Measurements from ENCODE around the gene CBR3. TPM values are rescaled to one million over a fixed set of nuclear protein-coding genes. Genes with fewer than 3 reads are reported as not detected.

CBR3 gene
- total RNA-seq, 6 donors from 2014 or later, result 3.8 to 8.4 (median 6.2) TPM

DNA sequence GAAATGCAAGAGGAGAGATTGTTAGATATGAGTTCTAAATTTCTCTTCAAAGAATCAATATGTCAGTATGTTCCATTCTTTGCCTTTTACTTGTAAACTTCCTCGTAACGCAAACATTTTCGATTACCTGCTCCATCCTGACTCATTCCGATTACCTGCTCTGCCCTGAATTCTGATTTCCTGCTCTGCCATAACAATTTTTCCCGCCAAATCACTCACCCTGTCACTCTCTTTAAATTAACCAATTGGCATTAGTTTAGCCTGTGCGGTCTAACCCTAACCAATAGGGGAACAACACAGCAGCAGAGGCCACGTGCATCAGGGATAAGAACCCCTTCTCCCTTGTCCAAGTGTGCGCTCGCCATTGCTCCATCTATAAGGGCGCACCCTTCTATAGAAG is 25.0 kb upstream of the CBR3 start:
- TF ChIP-seq POLR2AphosphoS5 (IDR thresholded peaks at IDR 0.05), result no peak
- Histone ChIP-seq H3K4me1 (peaks cover 0 to 20% (median 11%) of the 10 kb centered on the region in 4 donors), H3K27me3 (no peaks in the 10 kb centered on the region), H3K9me3 (no peaks in the 10 kb centered on the region), H3K4me3 (no peak overlapping the region), H3K36me3 (no peaks in the 10 kb centered on the region), H3K27ac (no peak overlapping the region)
- WGBS, 2 donors, result 91 to 93% methylated on average over 10 of the region's 10 CpGs
- no peak for DNase-seq
- no peak for ATAC-seq (ENCODE audit: low FRiP score in 2 of 2)

DNA sequence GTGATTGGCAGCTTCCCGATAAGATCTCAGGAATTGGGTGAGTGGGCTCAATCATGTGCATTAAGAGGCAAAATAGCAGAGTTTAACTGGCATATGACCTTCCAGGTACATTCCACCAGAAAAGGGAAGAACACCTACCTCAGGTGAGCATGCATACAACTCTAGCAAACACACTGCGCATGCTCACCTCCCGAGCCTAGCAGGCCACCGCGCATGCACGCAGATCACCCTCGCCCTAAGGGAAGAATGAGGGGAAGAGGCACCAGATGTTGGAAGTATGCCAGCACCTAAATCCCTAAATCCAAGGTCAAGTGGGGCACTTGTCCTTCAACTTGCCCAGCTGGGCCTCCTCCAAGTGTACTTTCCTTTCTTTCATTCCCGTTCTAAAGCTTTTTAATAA is 23.6 kb upstream of the CBR3 start:
- H3K27ac ChIP-seq, result no peak overlapping the region
- TF ChIP-seq POLR2AphosphoS5 (IDR thresholded peaks at IDR 0.05) (no peak), EP300 (IDR thresholded peaks at IDR 0.05) (no peak), POLR2A (IDR thresholded peaks at IDR 0.05) (no peak)
- TF ChIP-seq, protein P1, sequence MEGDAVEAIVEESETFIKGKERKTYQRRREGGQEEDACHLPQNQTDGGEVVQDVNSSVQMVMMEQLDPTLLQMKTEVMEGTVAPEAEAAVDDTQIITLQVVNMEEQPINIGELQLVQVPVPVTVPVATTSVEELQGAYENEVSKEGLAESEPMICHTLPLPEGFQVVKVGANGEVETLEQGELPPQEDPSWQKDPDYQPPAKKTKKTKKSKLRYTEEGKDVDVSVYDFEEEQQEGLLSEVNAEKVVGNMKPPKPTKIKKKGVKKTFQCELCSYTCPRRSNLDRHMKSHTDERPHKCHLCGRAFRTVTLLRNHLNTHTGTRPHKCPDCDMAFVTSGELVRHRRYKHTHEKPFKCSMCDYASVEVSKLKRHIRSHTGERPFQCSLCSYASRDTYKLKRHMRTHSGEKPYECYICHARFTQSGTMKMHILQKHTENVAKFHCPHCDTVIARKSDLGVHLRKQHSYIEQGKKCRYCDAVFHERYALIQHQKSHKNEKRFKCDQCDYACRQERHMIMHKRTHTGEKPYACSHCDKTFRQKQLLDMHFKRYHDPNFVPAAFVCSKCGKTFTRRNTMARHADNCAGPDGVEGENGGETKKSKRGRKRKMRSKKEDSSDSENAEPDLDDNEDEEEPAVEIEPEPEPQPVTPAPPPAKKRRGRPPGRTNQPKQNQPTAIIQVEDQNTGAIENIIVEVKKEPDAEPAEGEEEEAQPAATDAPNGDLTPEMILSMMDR (IDR thresholded peaks at IDR 0.05), result no peak
- no peak overlapping the region for H3K4me3 ChIP-seq
- no peaks in the 10 kb centered on the region for H3K27me3 ChIP-seq
- H3K4me1 ChIP-seq, result peaks cover 0 to 20% (median 11%) of the 10 kb centered on the region in 4 donors
- ATAC-seq (ENCODE audit: low FRiP score in 2 of 2) (no peak), DNase-seq (peak; percentile 56 to 57)
- WGBS, 2 donors, result 74 to 80% methylated on average over 8 of the region's 8 CpGs
- H3K36me3 ChIP-seq, result no peaks in the 10 kb centered on the region
- no peaks in the 10 kb centered on the region for H3K9me3 ChIP-seq

DNA sequence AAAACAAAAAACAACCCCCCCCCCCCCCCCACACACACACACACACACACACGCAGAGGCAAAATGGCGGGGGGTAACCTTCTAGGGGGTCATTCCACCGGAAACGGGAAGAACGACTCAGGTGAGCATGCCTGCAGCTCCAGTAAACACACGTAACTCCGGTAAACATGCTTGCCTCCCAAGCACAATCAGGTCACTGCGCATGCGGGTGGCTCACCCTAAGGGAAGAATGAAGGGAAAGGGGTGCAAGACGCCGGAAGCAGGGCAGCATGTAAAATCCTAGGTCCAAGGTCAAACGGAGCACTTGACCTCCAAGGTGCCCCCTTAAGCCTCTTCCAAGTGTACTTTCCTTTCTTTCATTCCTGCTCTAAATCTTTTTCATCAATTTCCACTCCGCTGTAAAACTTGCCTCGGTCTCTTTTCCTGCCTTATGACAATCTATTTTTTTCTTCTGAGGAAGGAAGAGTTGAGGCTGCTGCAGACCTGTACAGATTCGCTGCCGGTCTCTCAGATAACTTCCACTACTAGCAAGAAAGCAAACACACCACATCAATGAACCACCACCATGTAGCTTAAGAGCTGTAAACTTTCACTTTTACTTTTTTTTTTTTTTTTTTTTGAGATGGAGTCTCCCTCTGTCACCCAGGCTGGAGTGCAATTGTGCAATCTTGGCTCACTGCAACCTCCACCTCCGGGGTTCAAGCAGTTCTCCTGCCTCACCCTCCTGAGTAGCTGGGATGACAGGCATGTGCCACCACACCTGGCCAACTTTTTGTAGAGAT is 21.0 kb upstream of the CBR3 start:
- Histone ChIP-seq H3K4me1 (peaks cover 0 to 24% (median 12%) of the 10 kb centered on the region in 4 donors), H3K9me3 (no peaks in the 10 kb centered on the region), H3K36me3 (no peaks in the 10 kb centered on the region), H3K27ac (peak overlapping the region; percentile 66 to 83 (median 74)), H3K27me3 (no peaks in the 10 kb centered on the region), H3K4me3 (peak overlapping the region in 3 of 4 donors; percentile 33 to 51 (median 50))
- peak in 1 of 2 donors; percentile 83 for DNase-seq
- WGBS, 2 donors, result 47 to 48% methylated on average over 17 of the region's 17 CpGs
- TF ChIP-seq POLR2A (IDR thresholded peaks at IDR 0.05) (peak in 1 of 4 donors; percentile 31), POLR2AphosphoS5 (IDR thresholded peaks at IDR 0.05) (peak in 1 of 2 donors; percentile 19), EP300 (IDR thresholded peaks at IDR 0.05) (peak in 1 of 4 donors; percentile 6)
- TF ChIP-seq, protein P1 (IDR thresholded peaks at IDR 0.05), result no peak
- peak; percentile 57 to 86 for ATAC-seq (ENCODE audit: low FRiP score in 2 of 2)

DNA sequence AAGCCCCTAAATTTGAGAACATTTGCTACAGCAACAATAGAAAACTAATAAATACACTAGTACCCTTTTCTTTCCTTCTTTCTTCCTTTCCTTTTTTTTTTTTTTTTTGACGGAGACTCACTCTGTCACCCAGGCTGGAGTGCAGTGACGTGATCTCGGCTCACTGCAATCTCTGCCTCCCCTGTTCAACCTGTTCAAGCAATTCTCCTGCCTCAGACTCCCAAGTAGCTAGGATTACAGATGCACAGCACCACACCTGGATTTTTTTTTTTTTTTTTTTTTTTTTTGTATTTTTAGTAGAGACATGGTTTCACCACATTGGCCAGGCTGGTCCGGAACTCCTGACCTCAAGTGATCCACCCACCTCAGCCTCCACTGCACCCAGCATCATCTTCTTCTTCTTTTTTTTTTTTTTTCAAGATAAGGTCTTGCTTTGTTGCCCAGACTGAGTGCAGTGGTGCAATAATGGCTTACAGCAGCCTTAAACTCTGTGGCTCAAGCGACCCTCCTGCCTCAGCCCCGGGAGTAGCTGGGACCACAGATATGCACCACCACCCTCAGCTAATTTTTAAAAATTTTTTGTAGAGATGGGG is 19.6 kb upstream of the CBR3 start:
- H3K27ac ChIP-seq, result no peak overlapping the region
- no peaks in the 10 kb centered on the region for H3K36me3 ChIP-seq
- ATAC-seq (ENCODE audit: low FRiP score in 2 of 2), result no peak
- no peaks in the 10 kb centered on the region for H3K27me3 ChIP-seq
- WGBS, 2 donors, result 76 to 80% methylated on average over 6 of the region's 6 CpGs
- H3K9me3 ChIP-seq, result no peaks in the 10 kb centered on the region
- H3K4me1 ChIP-seq, result peaks cover 0 to 24% (median 12%) of the 10 kb centered on the region in 4 donors
- H3K4me3 ChIP-seq, result no peak overlapping the region
- no peak for TF ChIP-seq POLR2A (IDR thresholded peaks at IDR 0.05)
- TF ChIP-seq EP300 (IDR thresholded peaks at IDR 0.05), result no peak
- TF ChIP-seq POLR2AphosphoS5 (IDR thresholded peaks at IDR 0.05), result no peak
- TF ChIP-seq, protein P1 (IDR thresholded peaks at IDR 0.05), result no peak
- DNase-seq, result no peak

DNA sequence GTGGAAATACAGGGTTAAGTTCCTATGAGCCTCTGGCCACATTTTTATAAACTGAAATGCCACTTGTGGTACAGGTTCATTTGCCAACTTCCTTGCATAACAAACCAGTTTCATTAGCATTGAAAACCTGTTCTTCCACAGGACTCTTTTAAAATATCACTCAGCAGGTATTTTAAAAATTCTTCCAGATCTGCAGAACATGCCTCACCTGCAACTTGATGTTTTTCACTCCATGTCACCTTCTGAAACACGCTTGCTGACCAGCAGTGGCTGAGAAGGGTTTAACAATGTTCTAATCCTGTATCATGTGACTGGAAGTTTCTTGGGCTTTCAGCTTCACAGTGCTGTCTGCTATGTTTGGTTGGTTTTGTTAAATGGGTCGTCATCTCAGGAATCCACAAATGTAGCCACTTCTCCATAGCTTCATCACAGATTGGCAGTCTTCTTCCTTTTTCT is 17.6 kb upstream of the CBR3 start:
- Histone ChIP-seq H3K27ac (peak overlapping the region in 3 of 4 donors; percentile 40 to 60 (median 59)), H3K9me3 (no peaks in the 10 kb centered on the region), H3K4me1 (peaks cover 0 to 24% (median 12%) of the 10 kb centered on the region in 4 donors), H3K4me3 (no peak overlapping the region), H3K36me3 (no peaks in the 10 kb centered on the region), H3K27me3 (no peaks in the 10 kb centered on the region)
- WGBS, 2 donors, result 54 to 65% methylated on average over 2 of the region's 2 CpGs
- ATAC-seq (ENCODE audit: low FRiP score in 2 of 2), result no peak
- TF ChIP-seq POLR2AphosphoS5 (IDR thresholded peaks at IDR 0.05), result no peak
- TF ChIP-seq EP300 (IDR thresholded peaks at IDR 0.05), result no peak
- no peak for TF ChIP-seq POLR2A (IDR thresholded peaks at IDR 0.05)
- TF ChIP-seq, protein P1 (IDR thresholded peaks at IDR 0.05), result no peak
- no peak for DNase-seq
